HepG2 (cell line): Measurements from ENCODE around the gene SPRED2. TPM values are rescaled to one million over a fixed set of nuclear protein-coding genes. Genes with fewer than 3 reads are reported as not detected.

Source experiments
- ARID2 ChIP-seq: sonication (generic); formaldehyde crosslinking; IDR thresholded peaks from 2 replicates; pipeline ENCODE4 v1.8.1; 2022; ENCODE audit warnings: mild to moderate bottlenecking, missing genetic modification reagents, borderline replicate concordance
- ARID3A ChIP-seq: IDR thresholded peaks from 2 replicates; pipeline ENCODE4 v1.6.1; 2012; ENCODE audit warnings: low read depth, low read length, improper control_type of control experiment
- JARID2 ChIP-seq: sonication (generic); formaldehyde crosslinking; IDR thresholded peaks from 2 replicates; pipeline ENCODE4 v1.8.1; 2023; ENCODE audit warnings: missing genetic modification reagents, inconsistent platforms; ENCODE audit not compliant: insufficient replicate concordance
- MATR3 ChIP-seq: sonication (generic); formaldehyde crosslinking; IDR thresholded peaks from 2 replicates; pipeline ENCODE4 v1.4.0; 2020; ENCODE audit warnings: missing genetic modification reagents
- MED1 ChIP-seq: sonication (generic); formaldehyde crosslinking; IDR thresholded peaks from 2 replicates; pipeline ENCODE4 v1.4.0; 2020; ENCODE audit warnings: missing genetic modification reagents
- MLLT10 ChIP-seq: sonication (generic); formaldehyde crosslinking; IDR thresholded peaks from 2 replicates; pipeline ENCODE4 v1.4.0; 2020; ENCODE audit warnings: missing genetic modification reagents
- MTA3 ChIP-seq: sonication (generic); formaldehyde crosslinking; IDR thresholded peaks from 2 replicates; pipeline ENCODE4 v1.4.0; 2020; ENCODE audit warnings: missing genetic modification reagents
- NCOA5 ChIP-seq: sonication (generic); formaldehyde crosslinking; IDR thresholded peaks from 2 replicates; pipeline ENCODE4 v1.4.0; 2020; ENCODE audit warnings: missing genetic modification reagents
- NFATC3 ChIP-seq: sonication (generic); formaldehyde crosslinking; IDR thresholded peaks from 2 replicates; pipeline ENCODE4 v1.5.1; 2020; ENCODE audit warnings: mild to moderate bottlenecking, missing genetic modification reagents
- NR2F1 ChIP-seq, 2 experiments: fragments of 450-650 bp in 1 of 2; formaldehyde crosslinking in 1 of 2; IDR thresholded peaks; 2 replicates each; pipeline versions ENCODE4 v1.5.0 to v1.6.1; 2016 to 2020; ENCODE audit warnings: mild to moderate bottlenecking in 1 of 2, missing compliant biosample characterization in 1 of 2, missing genetic modification reagents in 1 of 2, moderate library complexity in 1 of 2
- PHF5A ChIP-seq: IDR thresholded peaks from one replicate; pipeline ENCODE4 v1.6.1; 2018; ENCODE audit warnings: low read depth, missing genetic modification reagents; ENCODE audit not compliant: unreplicated experiment
- SAP130 ChIP-seq: IDR thresholded peaks from 2 replicates; pipeline ENCODE4 v1.6.1; 2016; ENCODE audit warnings: low read depth
- TCF12 ChIP-seq, 2 experiments: fragments of 450-650 bp in 1 of 2; sonication (generic) in 1 of 2; formaldehyde crosslinking in 1 of 2; IDR thresholded peaks; 2 replicates each; pipeline versions ENCODE4 v1.6.1 to v1.8.0; 2017 to 2022; ENCODE audit warnings: antibody characterized with exemption in 1 of 2, mild to moderate bottlenecking in 1 of 2, missing genetic modification reagents in 1 of 2, moderate library complexity in 1 of 2
- TFDP1 ChIP-seq: IDR thresholded peaks from 2 replicates; pipeline ENCODE4 v1.6.1; 2016; ENCODE audit warnings: missing compliant biosample characterization, missing genetic modification reagents, borderline replicate concordance
- XBP1 ChIP-seq: sonication (generic); formaldehyde crosslinking; IDR thresholded peaks from 2 replicates; pipeline ENCODE4 v1.5.0; 2020; ENCODE audit warnings: missing genetic modification reagents
- ZBTB20 ChIP-seq: sonication (generic); formaldehyde crosslinking; IDR thresholded peaks from 2 replicates; pipeline ENCODE4 v1.8.1; 2023; ENCODE audit warnings: missing genetic modification reagents, low read depth, mild to moderate bottlenecking, borderline replicate concordance
- ZBTB46 ChIP-seq: sonication (generic); formaldehyde crosslinking; IDR thresholded peaks from 2 replicates; pipeline ENCODE4 v1.4.0; 2020; ENCODE audit warnings: mild to moderate bottlenecking, missing genetic modification reagents, borderline replicate concordance
- ZBTB8A ChIP-seq: sonication (generic); formaldehyde crosslinking; IDR thresholded peaks from 2 replicates; pipeline ENCODE4 v1.4.0; 2020; ENCODE audit warnings: mild to moderate bottlenecking, low read depth, missing genetic modification reagents, borderline replicate concordance
- ZFP37 ChIP-seq: sonication (generic); formaldehyde crosslinking; IDR thresholded peaks from 2 replicates; pipeline ENCODE4 v1.4.0; 2020; ENCODE audit warnings: missing genetic modification reagents, borderline replicate concordance
- ZNF10 ChIP-seq: sonication (generic); formaldehyde crosslinking; IDR thresholded peaks from 2 replicates; pipeline ENCODE4 v1.4.0; 2020; ENCODE audit warnings: mild to moderate bottlenecking, low read depth, missing genetic modification reagents, borderline replicate concordance
- ZNF230 ChIP-seq: sonication (generic); formaldehyde crosslinking; IDR thresholded peaks from 2 replicates; pipeline ENCODE4 v1.4.0; 2020; ENCODE audit warnings: mild to moderate bottlenecking, missing genetic modification reagents
- ZNF33A ChIP-seq: sonication (generic); formaldehyde crosslinking; IDR thresholded peaks from 2 replicates; pipeline ENCODE4 v1.5.1; 2020; ENCODE audit warnings: missing genetic modification reagents, mild to moderate bottlenecking, moderate library complexity, borderline replicate concordance
- ZNF614 ChIP-seq: IDR thresholded peaks from 2 replicates; pipeline ENCODE4 v1.6.1; 2018; ENCODE audit warnings: missing biosample characterization, missing genetic modification reagents, inconsistent platforms, borderline replicate concordance
- polyA plus RNA-seq, 8 experiments: library from polyadenylated mRNA; depleted of rRNA in 3 of 8; stranded (reverse) in 7 of 8; unstranded in 1 of 8; fragments of >200 nt; fragmentation: Illumina TruSeq in 4 of 8; extraction: Trizol in 4 of 8; gene quantifications; 2 replicates each; pipeline versions ENCODE4 v1.2.1 to v1.2.3, GENCODE V29; 2011 to 2016; ENCODE audit warnings: low read depth in 4 of 8, missing spikeins in 1 of 8, mixed read lengths in 1 of 8; ENCODE audit not compliant: insufficient read depth in 1 of 8
- total RNA-seq, 5 experiments: library from RNA; depleted of rRNA; stranded (reverse); fragments of >200 nt; fragmentation: Illumina TruSeq; extraction: Trizol; gene quantifications; 2 replicates each; pipeline ENCODE4 v1.2.3, GENCODE V29; 2016; ENCODE audit warnings: low read depth in 1 of 5

Gene SPRED2
- total and polyA plus RNA-seq, 2 of the 13 experiments (the other 11 are each of a cell fraction or from before 2014, with no cell fraction given), result 13.0 to 37.0 TPM

- TF ChIP-seq TFDP1 (no peak), NFATC3 (no peak), PHF5A (CRISPR knock-in tag) (no peak), JARID2 (no peak), ZNF614 (CRISPR knock-in tag) (no peak), ARID2 (CRISPR knock-in tag) (no peak), ARID3A (0 out of 2 replicates have a peak, but pooled peaks have one; percentile 9), MATR3 (CRISPR knock-in tag) (no peak), MTA3 (CRISPR knock-in tag) (no peak), ZBTB8A (CRISPR knock-in tag) (no peak), ZNF230 (no peak), ZFP37 (CRISPR knock-in tag) (no peak), NR2F1 (CRISPR knock-in tag; IDR thresholded peaks at IDR 0.05) (peak; percentile 9 to 52; a peak in 2 of 4 replicates), XBP1 (no peak), MLLT10 (CRISPR knock-in tag) (no peak), ZBTB20 (no peak), TCF12 (IDR thresholded peaks at IDR 0.05) (no peak), TCF12 (CRISPR knock-in tag; IDR thresholded peaks at IDR 0.05) (no peak), ZNF10 (CRISPR knock-in tag) (no peak), ZBTB46 (CRISPR knock-in tag) (no peak), MED1 (CRISPR knock-in tag) (0 out of 2 replicates have a peak, but pooled peaks have one; percentile 12), NCOA5 (CRISPR knock-in tag) (no peak), ZNF33A (CRISPR knock-in tag) (no peak; the same call in 1 of the 2 replicates), SAP130 (CRISPR knock-in tag) (no peak)
These were observed 5.2 kb upstream of the SPRED2 start (continued) for GRCh38 chr2:65437392-65438135.
